PC-9 (cell line): ENCODE data around the gene RNF157. TPM values are rescaled to one million over a fixed set of nuclear protein-coding genes. Genes with fewer than 3 reads are reported as not detected.

Experiments used
- BruUV-seq: library from RNA; stranded (reverse); fragments of 400-500 nt; replicated peaks from 2 replicates; lab custom pipeline; 2021; lab: Mats Ljungman, UMichigan
- CTCF ChIA-PET: fragments of 300-600 bp; sonication (Branson Sonifier 250); formaldehyde crosslinking; loops from one replicate; lab custom pipeline; 2022; ENCODE audit warnings: antibody characterized with exemption; lab: Charles Lee
- POLR2A ChIA-PET: fragments of 300-600 bp; sonication (Branson Sonifier 250); formaldehyde crosslinking; loops from one replicate; lab custom pipeline; 2022; ENCODE audit warnings: antibody characterized with exemption; ENCODE audit not compliant: unreplicated experiment; lab: Charles Lee
- DNase-seq, 2 experiments: peaks; one replicate each; pipeline versions ENCODE4 v3.0.0 to v3.0.0-alpha.2; 2015 to 2022; ENCODE audit warnings: mixed read lengths in 1 of 2
- H2AFZ ChIP-seq: fragments of 200-600 bp; sonication (generic); 2 replicates; pipeline ENCODE4 v1.8.1; 2017; ENCODE audit warnings: antibody characterized with exemption
- H3F3A ChIP-seq: fragments of 200-600 bp; sonication (generic); 2 replicates; pipeline ENCODE4 v1.8.1; 2017; ENCODE audit warnings: antibody characterized with exemption, mild to moderate bottlenecking, low read depth; ENCODE audit not compliant: insufficient read depth
- H3K27ac ChIP-seq: fragments of 200-600 bp; sonication (generic); 2 replicates; pipeline ENCODE4 v1.6.1; 2016; ENCODE audit warnings: mixed run types
- H3K27me3 ChIP-seq: fragments of 200-600 bp; sonication (generic); 2 replicates; pipeline ENCODE4 v1.6.1; 2016; ENCODE audit warnings: low read depth, mixed run types; ENCODE audit not compliant: insufficient read depth
- H3K36me3 ChIP-seq: fragments of 200-600 bp; sonication (generic); 2 replicates; pipeline ENCODE4 v1.6.1; 2016; ENCODE audit warnings: low read depth, mixed run types
- H3K4me1 ChIP-seq: fragments of 200-600 bp; sonication (generic); replicated peaks from 2 replicates; pipeline ENCODE4 v1.6.1; 2016; ENCODE audit warnings: mixed run types; ENCODE audit not compliant: insufficient read depth
- H3K4me2 ChIP-seq: fragments of 200-600 bp; sonication (generic); 2 replicates; pipeline ENCODE4 v1.6.1; 2017; ENCODE audit warnings: mixed run types
- H3K4me3 ChIP-seq: fragments of 200-600 bp; sonication (generic); 2 replicates; pipeline ENCODE4 v1.6.1; 2016; ENCODE audit warnings: mixed run types
- H3K79me2 ChIP-seq: fragments of 200-600 bp; sonication (generic); 2 replicates; pipeline ENCODE4 v1.6.1; 2017; ENCODE audit warnings: low read depth, mixed run types
- H3K9me2 ChIP-seq: fragments of 200-600 bp; sonication (generic); 2 replicates; pipeline ENCODE4 v1.8.1; 2017; ENCODE audit warnings: mild to moderate bottlenecking; ENCODE audit not compliant: insufficient read depth
- H3K9me3 ChIP-seq: fragments of 200-600 bp; sonication (generic); 2 replicates; pipeline ENCODE4 v1.8.1; 2016; ENCODE audit warnings: low read depth; ENCODE audit not compliant: insufficient read depth
- H4K20me1 ChIP-seq: fragments of 200-600 bp; sonication (generic); 2 replicates; pipeline ENCODE4 v1.8.1; 2017; ENCODE audit not compliant: insufficient read depth
- EZH2 ChIP-seq: fragments of 200-600 bp; sonication (generic); IDR thresholded peaks from 2 replicates; pipeline ENCODE4 v1.8.0; 2017; ENCODE audit warnings: antibody characterized with exemption, low read depth
- intact Hi-C: fragments of 100-400 bp; cut with micrococcal nuclease; formaldehyde crosslinking; loops from one replicate; pipeline ENCODE4 v1.10.0; 2022; ENCODE audit not compliant: unreplicated experiment
- microRNA-seq: library from miRNA; unstranded; fragments of <30 nt; microRNA quantifications from one replicate; pipeline ENCODE4 v1.2.0, GENCODE V29; 2021; ENCODE audit warnings: borderline number of aligned reads, borderline replicate concordance
- total RNA-seq: library from RNA; stranded (reverse); gene quantifications from 2 replicates; pipeline ENCODE4 v1.2.3, GENCODE V29; 2021
- TF ChIP-seq, protein P1 (sequence below): fragments of 200-600 bp; sonication (generic); conservative IDR thresholded peaks from 2 replicates; pipeline ENCODE4 v1.6.1; 2017; ENCODE audit warnings: mixed run types, antibody characterized with exemption, mild to moderate bottlenecking, moderate library complexity

The RNF157 gene
- total RNA-seq, 1 experiment from 2014 or later, result 7.2 TPM

DNA sequence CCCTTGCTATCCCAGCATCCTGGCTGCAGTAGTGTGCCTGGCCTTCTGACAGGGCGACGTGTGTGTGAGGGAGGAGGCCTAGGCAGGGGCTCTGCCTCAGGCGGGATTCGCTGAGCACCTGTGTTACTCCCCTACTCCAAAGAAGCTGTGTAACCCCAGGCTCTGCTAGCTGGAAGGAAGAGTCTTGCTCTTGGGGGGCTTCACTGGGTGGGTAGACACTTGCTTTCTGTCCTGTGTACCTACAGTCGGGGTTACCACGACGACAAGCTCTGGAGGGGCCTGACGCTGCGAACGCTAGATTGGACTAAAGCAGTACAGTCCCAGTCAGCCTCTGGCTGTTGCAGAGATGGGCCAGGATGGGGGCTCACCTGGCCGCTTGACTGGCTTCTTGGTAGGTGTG lies 146.2 kb downstream of the RNF157 start:
- no peak overlapping the region for H3K4me3 ChIP-seq
- no peaks in the 10 kb centered on the region for H3K27me3 ChIP-seq
- no peak overlapping the region for H2AFZ ChIP-seq
- no TSS peak for BruUV-seq
- H3K27ac ChIP-seq, result no peak overlapping the region
- H3K36me3 ChIP-seq, result no peaks in the 10 kb centered on the region
- H3F3A ChIP-seq, result 0 out of 2 replicates have a peak, but pooled peaks cover 3% of the 10 kb centered on the region
- H4K20me1 ChIP-seq, result no peaks in the 10 kb centered on the region
- POLR2A ChIA-PET, result no interaction called here
- H3K79me2 ChIP-seq, result no peaks in the 10 kb centered on the region
- no peaks in the 10 kb centered on the region for H3K4me1 ChIP-seq
- H3K9me3 ChIP-seq, result no peaks in the 10 kb centered on the region
- no peaks in the 10 kb centered on the region for H3K9me2 ChIP-seq
- CTCF ChIA-PET, result no interaction called here
- intact Hi-C loops, result no loop called here
- TF ChIP-seq, protein P1, sequence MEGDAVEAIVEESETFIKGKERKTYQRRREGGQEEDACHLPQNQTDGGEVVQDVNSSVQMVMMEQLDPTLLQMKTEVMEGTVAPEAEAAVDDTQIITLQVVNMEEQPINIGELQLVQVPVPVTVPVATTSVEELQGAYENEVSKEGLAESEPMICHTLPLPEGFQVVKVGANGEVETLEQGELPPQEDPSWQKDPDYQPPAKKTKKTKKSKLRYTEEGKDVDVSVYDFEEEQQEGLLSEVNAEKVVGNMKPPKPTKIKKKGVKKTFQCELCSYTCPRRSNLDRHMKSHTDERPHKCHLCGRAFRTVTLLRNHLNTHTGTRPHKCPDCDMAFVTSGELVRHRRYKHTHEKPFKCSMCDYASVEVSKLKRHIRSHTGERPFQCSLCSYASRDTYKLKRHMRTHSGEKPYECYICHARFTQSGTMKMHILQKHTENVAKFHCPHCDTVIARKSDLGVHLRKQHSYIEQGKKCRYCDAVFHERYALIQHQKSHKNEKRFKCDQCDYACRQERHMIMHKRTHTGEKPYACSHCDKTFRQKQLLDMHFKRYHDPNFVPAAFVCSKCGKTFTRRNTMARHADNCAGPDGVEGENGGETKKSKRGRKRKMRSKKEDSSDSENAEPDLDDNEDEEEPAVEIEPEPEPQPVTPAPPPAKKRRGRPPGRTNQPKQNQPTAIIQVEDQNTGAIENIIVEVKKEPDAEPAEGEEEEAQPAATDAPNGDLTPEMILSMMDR, result no peak
- no peak for TF ChIP-seq EZH2
- no peak for DNase-seq
- H3K4me2 ChIP-seq, result no peak overlapping the region

DNA sequence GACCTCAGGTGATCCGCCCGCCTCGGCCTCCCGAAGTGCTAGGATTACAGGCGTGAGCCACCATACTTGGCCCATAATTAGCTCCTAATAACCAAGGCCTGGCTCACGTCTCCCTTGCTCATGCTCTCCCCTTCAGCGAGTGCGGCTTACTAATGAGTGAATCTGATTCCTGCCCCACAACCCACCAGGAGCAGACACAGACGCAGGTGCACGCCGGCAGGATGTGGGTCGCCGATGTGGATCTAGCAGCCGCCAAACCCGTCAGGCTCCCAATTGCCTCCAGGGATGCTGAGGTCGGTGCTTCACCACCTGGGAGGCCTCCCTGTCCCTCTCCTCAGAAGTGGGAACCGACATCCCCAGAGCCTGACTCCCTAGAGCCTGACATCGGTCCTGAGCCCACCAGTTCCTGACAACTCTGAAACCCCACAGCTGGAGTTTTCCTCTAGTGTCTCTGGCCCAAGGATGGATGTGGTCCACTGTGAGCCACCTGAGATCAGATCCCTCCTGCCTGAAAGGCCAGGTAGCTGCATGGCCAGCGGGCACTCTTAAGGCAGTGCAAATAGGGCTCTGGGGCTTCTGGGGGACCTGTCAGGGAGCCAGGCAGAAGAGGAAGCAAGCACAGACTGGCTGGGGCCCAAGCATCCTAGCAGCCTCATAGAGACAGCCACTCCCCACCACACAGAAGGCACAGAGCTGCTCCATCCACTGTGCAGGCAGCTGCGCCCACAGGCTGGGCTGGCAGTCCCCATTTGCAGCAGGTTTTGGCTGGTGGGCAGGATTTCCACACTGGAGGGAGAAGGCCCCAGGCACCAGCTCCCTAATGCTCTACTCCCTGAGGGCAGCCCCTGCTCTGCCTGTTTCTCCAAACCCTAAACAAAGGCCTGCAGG lies 147.5 kb downstream of the RNF157 start:
- Histone ChIP-seq H3K27me3 (no peaks in the 10 kb centered on the region), H3K9me3 (no peaks in the 10 kb centered on the region), H2AFZ (no peak overlapping the region), H3K79me2 (no peaks in the 10 kb centered on the region), H3K36me3 (no peaks in the 10 kb centered on the region), H3K4me1 (no peaks in the 10 kb centered on the region), H3K9me2 (no peaks in the 10 kb centered on the region), H3K27ac (no peak overlapping the region), H4K20me1 (no peaks in the 10 kb centered on the region), H3K4me3 (no peak overlapping the region), H3F3A (0 out of 2 replicates have a peak, but pooled peaks cover 3% of the 10 kb centered on the region), H3K4me2 (no peak overlapping the region)
- POLR2A ChIA-PET, result no interaction called here
- CTCF ChIA-PET, result interaction anchor here (0.5 kb wide), 1 partner anchor 264 kb away, joined by 4 read pairs; no protein-coding TSS in a partner anchor
- TF ChIP-seq, protein P1, result no peak
- TF ChIP-seq EZH2, result no peak
- no TSS peak for BruUV-seq
- intact Hi-C loops, result no loop called here
- DNase-seq, result no peak

Small RNA genes within 50 kb of the gene (microRNA-seq; reads per million reads assigned to microRNA genes)
- not detected for gene MIR6868

Other genes starting within 250 kb of the RNF157 start
- 10.3 and 12.3 TPM in 2 replicates for gene CDK3, start 239.6 kb downstream of the RNF157 start, total RNA-seq
- gene EVPL, start 213.2 kb downstream of the RNF157 start, total RNA-seq, result 60.8 and 77.8 TPM in 2 replicates
- 69.7 and 91.7 TPM in 2 replicates for gene SRP68, start 168.0 kb downstream of the RNF157 start, total RNA-seq
- gene GALR2, start 165.7 kb downstream of the RNF157 start, total RNA-seq, result 2.8 and 3.0 TPM in 2 replicates
- gene ZACN, start 161.3 kb downstream of the RNF157 start, total RNA-seq, result not detected in 2 replicates
- 118 and 131 TPM in 2 replicates for gene EXOC7, start 136.7 kb downstream of the RNF157 start, total RNA-seq
- gene FOXJ1, start 99.2 kb downstream of the RNF157 start, total RNA-seq, result 12.5 and 23.7 TPM in 2 replicates
- 110 and 134 TPM in 2 replicates for gene UBALD2, start 24.9 kb upstream of the RNF157 start, total RNA-seq
- 2.7 and 3.3 TPM in 2 replicates for gene QRICH2, start 67.8 kb upstream of the RNF157 start, total RNA-seq
- gene PRPSAP1, start 113.4 kb upstream of the RNF157 start, total RNA-seq, result 63.3 and 73.0 TPM in 2 replicates
- 5.5 and 9.3 TPM in 2 replicates for gene SPHK1, start 144.1 kb upstream of the RNF157 start, total RNA-seq
- gene UBE2O, start 212.7 kb upstream of the RNF157 start, total RNA-seq, result 27.4 and 28.0 TPM in 2 replicates
- 0.65 TPM in 1 of 2 replicates, not detected in the other for gene AANAT, start 227.1 kb upstream of the RNF157 start, total RNA-seq